RPMI7951 (cell line): Measurements from ENCODE around the gene MIAT. TPM values are rescaled to one million over a fixed set of nuclear protein-coding genes. Genes with fewer than 3 reads are reported as not detected.

Source experiments
- DNase-seq: peaks from one replicate; pipeline ENCODE4 v3.0.0-alpha.2; 2012; ENCODE audit warnings: low read depth
- total RNA-seq: library from RNA; depleted of rRNA; stranded (reverse); fragments of >200 nt; shearing (Covaris generic); gene quantifications from 2 replicates; pipeline ENCODE4 v1.2.3, GENCODE V29; 2014

The MIAT gene
- total RNA-seq, 1 experiment from 2014 or later = 0.48 TPM

GRCh38 chr22:26632422-26633155, 24.8 kb upstream of the MIAT start:
- DNase-seq = no peak

- DNase-seq = no peak
Measured at GRCh38 chr22:26634189-26634588, 23.2 kb upstream of the MIAT start.

- no peak for DNase-seq
Measured at GRCh38 chr22:26635117-26635516, 22.3 kb upstream of the MIAT start.

GRCh38 chr22:26636296-26636695, 21.1 kb upstream of the MIAT start:
- DNase-seq = no peak

GRCh38 chr22:26642465-26643417, 14.6 kb upstream of the MIAT start:
- no peak for DNase-seq

- DNase-seq = no peak
Measured at GRCh38 chr22:26643418-26644100, 13.8 kb upstream of the MIAT start.

GRCh38 chr22:26646158-26646557, 11.2 kb upstream of the MIAT start:
- DNase-seq = peak; percentile 42

GRCh38 chr22:26648011-26648497, 9.3 kb upstream of the MIAT start:
- peak; percentile 37 for DNase-seq

- no peak for DNase-seq
Measured at GRCh38 chr22:26648528-26649388, 8.6 kb upstream of the MIAT start.

- DNase-seq = no peak
Measured at GRCh38 chr22:26650722-26651421, 6.5 kb upstream of the MIAT start.

GRCh38 chr22:26651815-26652214, 5.6 kb upstream of the MIAT start:
- DNase-seq = no peak

GRCh38 chr22:26658161-26658560, 773 bp downstream of the MIAT start:
- no peak for DNase-seq

- peak; percentile 92 for DNase-seq
Measured at GRCh38 chr22:26658671-26659478, 1.5 kb downstream of the MIAT start.

GRCh38 chr22:26660356-26660755, 3.0 kb downstream of the MIAT start:
- DNase-seq = no peak

- DNase-seq = no peak
Measured at GRCh38 chr22:26660961-26661578, 3.7 kb downstream of the MIAT start.

- DNase-seq = no peak
Measured at GRCh38 chr22:26662160-26662559, 4.8 kb downstream of the MIAT start.

GRCh38 chr22:26663374-26663923, 6.1 kb downstream of the MIAT start:
- no peak for DNase-seq

GRCh38 chr22:26665813-26666231, 8.4 kb downstream of the MIAT start:
- DNase-seq = no peak

- DNase-seq = no peak
Measured at GRCh38 chr22:26667140-26667539, 9.8 kb downstream of the MIAT start.
